Omental fat pad (tissue), 4 donors: ENCODE data around the gene NSRP1. TPM values are rescaled to one million over a fixed set of nuclear protein-coding genes. Genes with fewer than 3 reads are reported as not detected.

Source experiments
- ATAC-seq: fragments of 150-250 bp; one replicate; pipeline ENCODE4 v1.9.1; 2016; ENCODE audit warnings: mild to moderate bottlenecking, moderate library complexity; ENCODE audit not compliant: low FRiP score
- DNase-seq: peaks from one replicate; pipeline ENCODE4 v3.0.0-alpha.2; 2019; ENCODE audit warnings: low spot score
- CTCF ChIP-seq, 3 donors: fragments of 450-650 bp; IDR thresholded peaks; one replicate each; pipeline ENCODE4 v1.5.1; 2016 to 2017; ENCODE audit warnings: antibody characterized with exemption in 3 of 3, mild to moderate bottlenecking in 3 of 3, moderate library complexity in 2 of 3
- small RNA-seq: library from RNA; depleted of rRNA; stranded (forward); fragments of <200 nt; gene quantifications from one replicate; pipeline ENCODE3, GENCODE V24; 2016
- total RNA-seq, 4 donors: library from RNA; depleted of rRNA; stranded (reverse); fragments of >200 nt; gene quantifications; one replicate each; pipeline ENCODE4 v1.1.0, GENCODE V29; 2016

NSRP1 gene
- total RNA-seq, 4 donors from 2014 or later, result 17.4 to 35.2 (median 25.1) TPM

GRCh38 chr17:30232015-30232823 is 115.6 kb downstream of the NSRP1 start:
- TF ChIP-seq CTCF (IDR thresholded peaks at IDR 0.05), result no peak
- no peak for ATAC-seq
- DNase-seq, result no peak

- no peak for TF ChIP-seq CTCF (IDR thresholded peaks at IDR 0.05)
- no peak for DNase-seq
- no peak for ATAC-seq
Observed at GRCh38 chr17:30232824-30233427, 116.3 kb downstream of the NSRP1 start.

- ATAC-seq (no peak), DNase-seq (no peak)
Observed at GRCh38 chr17:30234296-30234695, 117.7 kb downstream of the NSRP1 start.

DNA sequence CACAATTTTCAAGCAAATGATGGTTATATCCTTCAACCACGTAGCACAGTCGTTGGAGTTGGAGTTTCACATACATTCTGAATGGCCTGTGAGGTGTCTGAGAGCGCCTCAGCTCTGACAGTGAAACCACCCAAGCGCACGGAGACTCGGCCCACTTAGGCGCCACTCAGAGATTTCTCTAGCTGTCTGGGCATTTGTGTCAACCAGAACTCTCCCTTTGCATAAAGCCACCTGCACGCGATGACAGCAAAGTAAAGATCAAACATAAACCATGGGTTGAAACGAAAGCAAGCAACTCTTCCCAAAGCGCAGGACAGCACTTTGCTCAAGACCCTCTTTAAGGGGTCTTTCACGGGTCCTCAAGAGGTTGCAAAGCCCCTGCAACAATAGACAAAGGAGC is 118.3 kb downstream of the NSRP1 start:
- no peak for TF ChIP-seq CTCF (IDR thresholded peaks at IDR 0.05)
- ATAC-seq (no peak), DNase-seq (no peak)

More at GRCh38 chr17:30234296-30234695, 117.7 kb downstream of the NSRP1 start:
- no peak for TF ChIP-seq CTCF (IDR thresholded peaks at IDR 0.05)

- ATAC-seq (peak; percentile 6), DNase-seq (no peak)
- no peak for TF ChIP-seq CTCF (IDR thresholded peaks at IDR 0.05)
Observed at GRCh38 chr17:30235386-30236296, 119.0 kb downstream of the NSRP1 start, which contains the start of gene SLC6A4. Gene SLC6A4 (minus strand): TSS chr17:30235697. CDS start chr17:30221958, 13,739 bp downstream.

Small RNA genes within 50 kb of the gene (small RNA-seq; reads per million reads assigned to genes)
- gene AC104984.5, result not detected

Other genes with a start within 250 kb of the NSRP1 start
- 10 to 100 TPM; 25.1 to 88.0 (median 35.8) TPM for gene SSH2, start 186.6 kb upstream of the NSRP1 start, total RNA-seq
- under 1 TPM in 2 of 4 donors, not detected in 2; 0.46 to 0.47 TPM for gene EFCAB5, start 175.2 kb upstream of the NSRP1 start, total RNA-seq
- 1 to 10 TPM; 1.1 to 2.3 (median 1.2) TPM for gene SLC6A4, start 118.9 kb downstream of the NSRP1 start, total RNA-seq
- gene BLMH, start 175.1 kb downstream of the NSRP1 start, total RNA-seq, result 10 to 100 TPM; 19.1 to 33.9 (median 28.3) TPM
- not detected for gene TMIGD1, start 217.2 kb downstream of the NSRP1 start, total RNA-seq